HepG2 (cell line): ENCODE data around the gene TBC1D32. TPM values are rescaled to one million over a fixed set of nuclear protein-coding genes. Genes with fewer than 3 reads are reported as not detected.
A peak's percentile ranks its signal among the peaks of the same experiment; 100 is the strongest.

Experiments
- ATAC-seq: fragments of 200-7000 bp; cut with Tn5 transposase; 3 replicates; pipeline ENCODE4 v1.9.1; 2020; ENCODE audit warnings: mild to moderate bottlenecking, moderate library complexity
- BruUV-seq: library from RNA; stranded (reverse); fragments of 400-500 nt; replicated peaks from 2 replicates; lab custom pipeline; 2021; lab: Mats Ljungman, UMichigan
- CTCF ChIA-PET: fragments of 300-600 bp; formaldehyde crosslinking; extraction: SDS; loops from one replicate; lab custom pipeline; 2021; ENCODE audit warnings: low total read pairs, inconsistent platforms, low intra/inter-chr PET ratio; lab: Yijun Ruan, JAX
- POLR2A ChIA-PET: fragments of 350-600 bp; sonication (Branson Sonifier 250); formaldehyde crosslinking; loops from one replicate; lab custom pipeline; 2020; ENCODE audit warnings: antibody characterized with exemption, inconsistent platforms; lab: Yijun Ruan, JAX
- DNase-seq: peaks from one replicate; pipeline ENCODE4 v3.0.0-alpha.2; 2015; ENCODE audit warnings: low spot score
- FAIRE-seq: peaks from 3 replicates; lab custom pipeline; 2011; peaks lifted over from hg19 to GRCh38; lab: Jason Lieb, UNC
- H2AFZ ChIP-seq: one replicate; pipeline ENCODE4 v1.6.1; 2011; ENCODE audit warnings: low read length, inconsistent platforms
- H3K27ac ChIP-seq: fragments of 300-600 bp; 3 replicates; pipeline ENCODE4 v1.8.0; 2011; ENCODE audit warnings: mixed run types, mild to moderate bottlenecking, mixed read lengths, low read length, inconsistent platforms; ENCODE audit not compliant: insufficient read depth; ENCODE audit errors: extremely low read length
- H3K27me3 ChIP-seq, 2 experiments: fragments of 200-600 bp in 1 of 2; 2 replicates in 1 of 2; 3 replicates in 1 of 2; pipeline versions ENCODE4 v1.6.0 to v1.8.0; 2011; ENCODE audit warnings: low read length in 2 of 2, mild to moderate bottlenecking in 2 of 2, moderate library complexity in 2 of 2, inconsistent platforms in 1 of 2; ENCODE audit not compliant: insufficient read depth in 2 of 2, control insufficient read depth in 1 of 2
- H3K36me3 ChIP-seq, 2 experiments: fragments of 200-600 bp in 1 of 2; replicated peaks in 1 of 2; 2 replicates in 1 of 2; 3 replicates in 1 of 2; pipeline versions ENCODE4 v1.5.1 to v1.8.0; 2011; ENCODE audit warnings: low read length in 2 of 2, inconsistent platforms in 1 of 2; ENCODE audit not compliant: insufficient read depth in 2 of 2, control insufficient read depth in 1 of 2
- H3K4me1 ChIP-seq: 2 replicates; pipeline ENCODE4 v1.5.1; 2012; ENCODE audit warnings: low read length, inconsistent platforms; ENCODE audit not compliant: insufficient read depth
- H3K4me2 ChIP-seq: 2 replicates; pipeline ENCODE4 v1.6.0; 2011; ENCODE audit warnings: low read depth, low read length, inconsistent platforms
- H3K4me3 ChIP-seq, 3 experiments: fragments of 200-600 bp in 1 of 3; sonication (generic), shearing (Covaris generic) in 1 of 3; replicated peaks in 1 of 3; 2 replicates each; pipeline ENCODE4 v1.5.1; 2011 to 2016; ENCODE audit warnings: low read length in 3 of 3, inconsistent platforms in 2 of 3, low read depth in 2 of 3, mild to moderate bottlenecking in 2 of 3, control low read depth in 1 of 3, mixed read lengths in 1 of 3; ENCODE audit not compliant: insufficient read depth in 1 of 3
- H3K79me2 ChIP-seq: one replicate; pipeline ENCODE4 v1.6.1; 2011; ENCODE audit warnings: low read length, inconsistent platforms; ENCODE audit not compliant: insufficient read depth
- H3K9ac ChIP-seq: 2 replicates; pipeline ENCODE4 v1.6.0; 2011; ENCODE audit warnings: mild to moderate bottlenecking, low read depth, low read length, inconsistent platforms; ENCODE audit not compliant: insufficient read depth
- H3K9me3 ChIP-seq: 2 replicates; pipeline ENCODE4 v1.5.1; 2012; ENCODE audit warnings: mild to moderate bottlenecking, low read length
- H4K20me1 ChIP-seq: 2 replicates; pipeline ENCODE4 v1.6.0; 2011; ENCODE audit warnings: inconsistent platforms, mild to moderate bottlenecking, low read length, moderate library complexity; ENCODE audit not compliant: insufficient read depth
- HOXA5 ChIP-seq: sonication (generic); formaldehyde crosslinking; IDR thresholded peaks from 2 replicates; pipeline ENCODE4 v1.4.0; 2020; ENCODE audit warnings: missing genetic modification reagents
- HOXD1 ChIP-seq: sonication (generic); formaldehyde crosslinking; IDR thresholded peaks from 2 replicates; pipeline ENCODE4 v1.5.0; 2020; ENCODE audit warnings: missing genetic modification reagents
- LCORL ChIP-seq, 2 experiments: fragments of 450-650 bp in 1 of 2; sonication (generic) in 1 of 2; formaldehyde crosslinking in 1 of 2; IDR thresholded peaks; 2 replicates each; pipeline versions ENCODE4 v1.5.0 to v1.6.1; 2017 to 2020; ENCODE audit warnings: antibody characterized with exemption in 1 of 2, missing genetic modification reagents in 1 of 2
- MAFF ChIP-seq: IDR thresholded peaks from 2 replicates; pipeline ENCODE4 v1.6.1; 2011; ENCODE audit warnings: low read depth, low read length, improper control_type of control experiment
- MAFK ChIP-seq, 2 experiments: IDR thresholded peaks in 1 of 2; conservative IDR thresholded peaks in 1 of 2; 2 replicates each; pipeline ENCODE4 v1.6.1; 2011; ENCODE audit warnings: improper control_type of control experiment in 2 of 2, low read length in 2 of 2
- NFE2L2 ChIP-seq: fragments of 150-350 bp; IDR thresholded peaks from 2 replicates; pipeline ENCODE4 v1.6.1; 2014; ENCODE audit warnings: low read length
- NFIC ChIP-seq: IDR thresholded peaks from 2 replicates; pipeline ENCODE4 v1.6.1; 2012; ENCODE audit warnings: mild to moderate bottlenecking, low read length, inconsistent platforms
- SP5 ChIP-seq: IDR thresholded peaks from 2 replicates; pipeline ENCODE4 v1.6.1; 2016; ENCODE audit warnings: low read depth, borderline replicate concordance
- ZBTB20 ChIP-seq: sonication (generic); formaldehyde crosslinking; IDR thresholded peaks from 2 replicates; pipeline ENCODE4 v1.8.1; 2023; ENCODE audit warnings: missing genetic modification reagents, low read depth, mild to moderate bottlenecking, borderline replicate concordance
- ZNF101 ChIP-seq: sonication (generic); formaldehyde crosslinking; IDR thresholded peaks from 2 replicates; pipeline ENCODE4 v1.4.0; 2020; ENCODE audit warnings: mild to moderate bottlenecking, low read depth, missing genetic modification reagents, borderline replicate concordance
- ZNF432 ChIP-seq: sonication (generic); formaldehyde crosslinking; IDR thresholded peaks from 2 replicates; pipeline ENCODE4 v1.5.0; 2020; ENCODE audit warnings: missing genetic modification reagents, mild to moderate bottlenecking, borderline replicate concordance
- ZNF773 ChIP-seq: sonication (generic); formaldehyde crosslinking; IDR thresholded peaks from 2 replicates; pipeline ENCODE4 v1.4.0; 2020; ENCODE audit warnings: missing genetic modification reagents, borderline replicate concordance
- WGBS: methylation state at CpG from one replicate; pipeline ENCODE4 v1.1.6; 2017; ENCODE audit warnings: low lambda C conversion rate; 5-methylcytosine and 5-hydroxymethylcytosine counted together
- in situ Hi-C: cut with HindIII; loops from 2 replicates; pipeline ENCODE4 v1.10.0; 2017; ENCODE audit warnings: low pct_unique_long_range_greater_than_20kb; ENCODE audit not compliant: extremely low pct_ligation_motif_present
- intact Hi-C: fragments of 100-400 bp; cut with micrococcal nuclease; formaldehyde crosslinking; loops from one replicate; pipeline ENCODE4 v1.10.0; 2022; ENCODE audit not compliant: unreplicated experiment
- polyA plus RNA-seq, 8 experiments: library from polyadenylated mRNA; depleted of rRNA in 3 of 8; stranded (reverse) in 7 of 8; unstranded in 1 of 8; fragments of >200 nt; fragmentation: Illumina TruSeq in 4 of 8; extraction: Trizol in 4 of 8; gene quantifications; 2 replicates each; pipeline versions ENCODE4 v1.2.1 to v1.2.3, GENCODE V29; 2011 to 2016; ENCODE audit warnings: low read depth in 4 of 8, missing spikeins in 1 of 8, mixed read lengths in 1 of 8; ENCODE audit not compliant: insufficient read depth in 1 of 8
- total RNA-seq, 5 experiments: library from RNA; depleted of rRNA; stranded (reverse); fragments of >200 nt; fragmentation: Illumina TruSeq; extraction: Trizol; gene quantifications; 2 replicates each; pipeline ENCODE4 v1.2.3, GENCODE V29; 2016; ENCODE audit warnings: low read depth in 1 of 5
- TF ChIP-seq, protein P1 (sequence below): sonication (generic); formaldehyde crosslinking; IDR thresholded peaks from 2 replicates; pipeline ENCODE4 v1.4.0; 2020; ENCODE audit warnings: mild to moderate bottlenecking, missing genetic modification reagents
- TF ChIP-seq, protein P2 (sequence below): fragments of 450-650 bp; IDR thresholded peaks from 2 replicates; pipeline ENCODE4 v1.6.1; 2017; ENCODE audit warnings: mild to moderate bottlenecking
- TF ChIP-seq, protein P3 (sequence below): IDR thresholded peaks from 2 replicates; pipeline ENCODE4 v1.6.1; 2016

Gene TBC1D32
- total and polyA plus RNA-seq, 2 of the 13 experiments (the other 11 are each of a cell fraction or from before 2014, with no cell fraction given), result 2.0 to 4.8 TPM

DNA sequence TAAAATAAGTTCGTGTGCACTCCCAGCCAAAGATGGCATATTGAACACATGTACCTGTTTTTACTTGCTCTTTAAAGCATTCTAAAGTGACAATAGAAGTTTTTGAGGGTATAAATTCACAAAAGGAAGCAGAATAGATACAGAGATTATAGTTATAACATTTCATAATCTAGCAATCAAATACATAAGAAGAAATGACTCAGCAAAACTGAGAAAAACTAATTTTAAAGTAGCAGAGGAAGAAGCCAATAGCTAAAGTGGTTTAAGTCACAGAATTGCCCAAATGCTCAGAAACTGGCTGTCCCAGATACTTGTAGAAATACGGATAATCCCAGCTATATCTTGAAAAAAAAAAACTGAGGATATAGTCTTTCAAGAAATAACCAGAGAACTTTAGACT is 49.2 kb upstream of the TBC1D32 start:
- no peak overlapping the region for H3K9ac ChIP-seq
- H3K9me3 ChIP-seq, result no peaks in the 10 kb centered on the region
- CTCF ChIA-PET, result no interaction called here
- H3K79me2 ChIP-seq, result no peaks in the 10 kb centered on the region
- under 1% methylated on average over 2 of the region's 2 CpGs for WGBS
- no peak for DNase-seq
- intact Hi-C loops, result no loop called here
- POLR2A ChIA-PET, result no interaction called here
- TF ChIP-seq MAFF (peak; percentile 36; the same call in 1 of the 2 replicates), NFE2L2 (peak; percentile 70), SP5 (CRISPR knock-in tag) (no peak), MAFK (conservative IDR thresholded peaks at IDR 0.05 in 1 of 2, IDR thresholded peaks at IDR 0.05 in 1 of 2; ENCODE audit: low read length in 2 of 2) (peak; percentile 25 to 67; a peak in 3 of 4 replicates), ZNF432 (CRISPR knock-in tag) (no peak)
- TF ChIP-seq, all 625 proteins: peak for 3
- H4K20me1 ChIP-seq, result no peaks in the 10 kb centered on the region
- ATAC-seq (no peak), FAIRE-seq (no peak)
- H3K36me3 ChIP-seq, result no peaks in the 10 kb centered on the region
- no TSS peak for BruUV-seq
- H2AFZ ChIP-seq, result no peak overlapping the region
- no peaks in the 10 kb centered on the region for H3K4me1 ChIP-seq
- H3K27me3 ChIP-seq, result no peaks in the 10 kb centered on the region
- H3K4me2 ChIP-seq, result no peak overlapping the region
- H3K4me3 ChIP-seq, result no peak overlapping the region
- in situ Hi-C loops, result no loop called here
- H3K27ac ChIP-seq, result no peak overlapping the region

DNA sequence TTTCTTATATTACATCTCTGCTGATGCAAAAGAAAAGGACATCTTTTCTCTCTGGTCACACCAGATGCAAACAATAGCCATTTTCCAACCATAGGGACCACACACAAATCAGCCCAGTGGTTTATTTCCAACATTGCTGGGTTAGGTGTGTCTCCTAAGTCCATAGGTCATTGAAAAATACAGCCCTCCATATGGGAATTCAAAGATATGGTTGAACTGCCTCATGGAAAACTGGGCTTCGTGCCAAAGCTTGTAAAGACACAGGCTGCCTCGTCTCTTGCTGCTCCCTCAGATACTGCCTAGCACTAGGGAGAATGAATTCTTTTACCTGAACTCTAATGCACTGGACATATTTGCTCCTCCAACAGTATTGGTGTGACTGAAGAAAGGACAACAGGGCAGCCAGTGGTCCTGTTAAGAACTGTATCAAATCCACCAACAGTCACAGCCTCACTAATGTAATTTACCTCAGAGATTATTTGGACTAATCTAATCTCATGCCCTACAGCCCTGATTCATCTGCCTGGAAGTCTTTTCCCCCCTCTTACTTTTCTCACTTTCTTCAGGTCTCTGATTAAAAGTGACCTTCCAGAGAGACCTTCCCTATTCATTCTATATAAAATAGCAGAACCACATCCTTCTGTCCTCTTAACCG is 48.3 kb upstream of the TBC1D32 start:
- H3K36me3 ChIP-seq, result no peaks in the 10 kb centered on the region
- H3K9ac ChIP-seq, result no peak overlapping the region
- in situ Hi-C loops, result no loop called here
- FAIRE-seq (no peak), DNase-seq (peak; percentile 14), ATAC-seq (no peak; the same call in 2 of the 3 replicates)
- H3K4me3 ChIP-seq, result no peak overlapping the region
- H3K9me3 ChIP-seq, result no peaks in the 10 kb centered on the region
- BruUV-seq, result no TSS peak
- no peaks in the 10 kb centered on the region for H3K79me2 ChIP-seq
- H3K27me3 ChIP-seq, result no peaks in the 10 kb centered on the region
- no peaks in the 10 kb centered on the region for H4K20me1 ChIP-seq
- POLR2A ChIA-PET, result no interaction called here
- 12% methylated on average over 3 of the region's 3 CpGs for WGBS
- intact Hi-C loops, result no loop called here
- H3K27ac ChIP-seq, result no peak overlapping the region
- no peak overlapping the region for H3K4me2 ChIP-seq
- no peaks in the 10 kb centered on the region for H3K4me1 ChIP-seq
- no peak overlapping the region for H2AFZ ChIP-seq
- CTCF ChIA-PET, result no interaction called here
- TF ChIP-seq, protein P1, sequence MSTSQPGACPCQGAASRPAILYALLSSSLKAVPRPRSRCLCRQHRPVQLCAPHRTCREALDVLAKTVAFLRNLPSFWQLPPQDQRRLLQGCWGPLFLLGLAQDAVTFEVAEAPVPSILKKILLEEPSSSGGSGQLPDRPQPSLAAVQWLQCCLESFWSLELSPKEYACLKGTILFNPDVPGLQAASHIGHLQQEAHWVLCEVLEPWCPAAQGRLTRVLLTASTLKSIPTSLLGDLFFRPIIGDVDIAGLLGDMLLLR, result no peak
- TF ChIP-seq ZNF773, result no peak
- no peak for TF ChIP-seq ZNF101 (CRISPR knock-in tag)
- TF ChIP-seq NFIC, result no peak
- no peak for TF ChIP-seq HOXA5 (CRISPR knock-in tag)
- TF ChIP-seq, protein P2, sequence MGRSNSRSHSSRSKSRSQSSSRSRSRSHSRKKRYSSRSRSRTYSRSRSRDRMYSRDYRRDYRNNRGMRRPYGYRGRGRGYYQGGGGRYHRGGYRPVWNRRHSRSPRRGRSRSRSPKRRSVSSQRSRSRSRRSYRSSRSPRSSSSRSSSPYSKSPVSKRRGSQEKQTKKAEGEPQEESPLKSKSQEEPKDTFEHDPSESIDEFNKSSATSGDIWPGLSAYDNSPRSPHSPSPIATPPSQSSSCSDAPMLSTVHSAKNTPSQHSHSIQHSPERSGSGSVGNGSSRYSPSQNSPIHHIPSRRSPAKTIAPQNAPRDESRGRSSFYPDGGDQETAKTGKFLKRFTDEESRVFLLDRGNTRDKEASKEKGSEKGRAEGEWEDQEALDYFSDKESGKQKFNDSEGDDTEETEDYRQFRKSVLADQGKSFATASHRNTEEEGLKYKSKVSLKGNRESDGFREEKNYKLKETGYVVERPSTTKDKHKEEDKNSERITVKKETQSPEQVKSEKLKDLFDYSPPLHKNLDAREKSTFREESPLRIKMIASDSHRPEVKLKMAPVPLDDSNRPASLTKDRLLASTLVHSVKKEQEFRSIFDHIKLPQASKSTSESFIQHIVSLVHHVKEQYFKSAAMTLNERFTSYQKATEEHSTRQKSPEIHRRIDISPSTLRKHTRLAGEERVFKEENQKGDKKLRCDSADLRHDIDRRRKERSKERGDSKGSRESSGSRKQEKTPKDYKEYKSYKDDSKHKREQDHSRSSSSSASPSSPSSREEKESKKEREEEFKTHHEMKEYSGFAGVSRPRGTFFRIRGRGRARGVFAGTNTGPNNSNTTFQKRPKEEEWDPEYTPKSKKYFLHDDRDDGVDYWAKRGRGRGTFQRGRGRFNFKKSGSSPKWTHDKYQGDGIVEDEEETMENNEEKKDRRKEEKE, result no peak
- TF ChIP-seq LCORL (IDR thresholded peaks at IDR 0.05), result no peak
- TF ChIP-seq LCORL (CRISPR knock-in tag; IDR thresholded peaks at IDR 0.05), result no peak
- no peak for TF ChIP-seq HOXD1 (CRISPR knock-in tag)
- TF ChIP-seq, protein P3, sequence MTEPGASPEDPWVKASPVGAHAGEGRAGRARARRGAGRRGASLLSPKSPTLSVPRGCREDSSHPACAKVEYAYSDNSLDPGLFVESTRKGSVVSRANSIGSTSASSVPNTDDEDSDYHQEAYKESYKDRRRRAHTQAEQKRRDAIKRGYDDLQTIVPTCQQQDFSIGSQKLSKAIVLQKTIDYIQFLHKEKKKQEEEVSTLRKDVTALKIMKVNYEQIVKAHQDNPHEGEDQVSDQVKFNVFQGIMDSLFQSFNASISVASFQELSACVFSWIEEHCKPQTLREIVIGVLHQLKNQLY (CRISPR knock-in tag), result no peak
- TF ChIP-seq ZBTB20, result no peak
